ENCODE data around the gene PDCD6IP.
"Not testable (repeated sequence)": the region's sequence is repeated elsewhere in the genome, so short reads cannot be mapped to it uniquely, and the experiment has no call there.

Gene PDCD6IP

DNA sequence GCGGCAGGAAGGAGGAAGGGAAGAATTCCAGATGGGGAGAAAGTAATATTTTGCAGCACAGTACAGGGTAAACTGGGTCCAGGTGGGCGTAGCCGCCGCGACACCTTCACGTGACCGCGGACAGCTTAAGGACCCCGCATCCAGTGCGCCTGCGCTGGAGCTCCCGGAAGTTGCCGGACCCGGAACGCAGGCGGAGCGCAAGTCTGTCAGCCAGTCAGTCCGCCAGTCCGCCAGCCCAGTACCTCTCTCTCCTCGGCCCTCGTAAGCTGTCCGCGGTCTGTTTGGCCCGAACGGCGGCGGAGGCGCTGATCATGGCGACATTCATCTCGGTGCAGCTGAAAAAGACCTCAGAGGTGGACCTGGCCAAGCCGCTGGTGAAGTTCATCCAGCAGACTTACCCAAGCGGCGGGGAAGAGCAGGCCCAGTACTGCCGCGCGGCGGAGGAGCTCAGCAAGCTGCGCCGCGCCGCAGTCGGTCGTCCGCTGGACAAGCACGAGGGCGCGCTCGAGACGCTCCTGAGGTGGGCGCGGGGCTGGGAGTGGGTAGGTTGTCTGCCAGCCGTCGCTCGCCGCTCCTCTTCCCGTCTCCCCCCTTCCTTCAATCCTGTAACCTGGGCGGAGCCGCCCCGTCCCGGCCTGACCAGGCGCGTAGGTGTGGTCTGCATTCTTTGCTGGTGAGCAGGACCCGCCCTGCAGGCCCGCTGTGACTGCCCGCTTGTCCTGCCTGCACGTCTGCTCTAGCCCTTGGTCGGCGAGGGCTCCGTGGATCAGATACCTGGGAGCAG, at the start of gene PDCD6IP:
Gene PDCD6IP (plus strand): TSS at position 213 of the 784 bp plus-strand sequence. CDS start 99 bp downstream, at position 312.
- peak; percentile 53 for DNase-seq

DNA sequence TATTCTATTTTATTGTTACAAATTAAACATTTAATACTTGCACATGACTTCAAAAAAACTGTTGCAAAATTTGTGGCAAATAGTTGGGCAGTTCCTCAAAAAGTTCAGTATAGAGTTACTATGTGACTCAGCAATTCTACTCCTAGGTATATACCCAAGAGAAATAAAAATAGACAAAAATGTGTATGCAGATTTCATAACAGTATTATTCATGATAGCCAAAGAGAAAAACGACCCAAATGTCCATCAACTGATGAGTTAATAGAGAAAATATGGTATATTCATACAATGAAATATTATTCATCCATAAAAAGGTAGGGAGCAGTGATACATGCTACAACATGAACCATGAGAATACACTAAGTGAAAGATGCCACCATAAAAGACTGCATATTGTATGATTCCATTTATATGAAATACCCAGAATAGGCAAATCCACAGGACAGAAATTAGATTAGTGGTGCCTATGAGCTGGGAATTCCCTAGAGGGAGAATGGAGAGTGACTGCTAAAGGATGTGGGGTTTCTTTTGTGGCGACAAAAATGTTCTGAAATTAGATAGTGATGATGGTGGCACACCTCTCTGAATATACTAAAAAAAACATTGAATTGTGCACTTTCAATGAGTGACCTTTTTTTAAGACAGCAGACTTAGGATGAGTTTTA, 48.8 kb upstream of the PDCD6IP start:
- DNase-seq: no peak

DNA sequence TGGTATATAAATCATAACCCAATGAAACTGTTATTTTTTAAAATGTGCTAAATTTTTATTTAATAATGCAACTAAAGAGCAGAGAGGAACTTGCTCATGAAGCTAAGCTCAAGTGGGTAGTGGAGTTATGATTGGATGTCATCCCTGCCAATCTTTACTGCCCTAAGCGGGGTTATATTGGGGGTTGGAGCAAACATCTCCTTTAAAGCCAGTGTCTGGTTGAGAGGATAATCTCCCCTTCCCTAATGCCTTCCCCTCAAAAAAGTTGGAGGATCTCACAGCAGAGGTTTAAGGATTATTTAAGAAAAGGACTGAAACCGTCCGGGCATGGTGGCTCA, 48.2 kb upstream of the PDCD6IP start:
- no peak for DNase-seq

GRCh38 chr3:33751336-33751735, 47.1 kb upstream of the PDCD6IP start:
- no peak for DNase-seq

GRCh38 chr3:33754391-33754790, 44.0 kb upstream of the PDCD6IP start:
- not testable (repeated sequence) for DNase-seq

GRCh38 chr3:33758281-33758680, 40.1 kb upstream of the PDCD6IP start:
- DNase-seq: no peak

DNA sequence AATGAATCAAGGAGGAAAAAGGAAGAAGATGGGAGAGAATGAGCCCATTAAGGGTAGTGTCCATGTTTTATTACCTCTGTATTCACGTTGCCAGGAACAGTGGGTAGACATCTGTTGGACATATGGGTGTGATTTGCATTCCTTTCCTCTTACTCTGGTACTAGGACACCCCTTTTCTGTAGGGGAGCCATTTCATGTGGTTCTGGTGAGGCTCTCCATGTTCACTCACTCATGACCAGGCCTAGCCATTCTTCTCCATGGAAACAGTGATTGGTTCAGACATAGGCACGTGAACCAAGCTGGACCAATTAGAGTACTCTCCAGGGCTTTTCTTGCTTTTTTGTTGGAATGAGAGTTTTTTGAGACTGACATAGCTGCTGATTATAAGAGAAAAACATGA, 39.6 kb upstream of the PDCD6IP start:
- DNase-seq: no peak

- no peak for DNase-seq
Measured at GRCh38 chr3:33768578-33769330, 29.7 kb upstream of the PDCD6IP start.

- DNase-seq: no peak
Measured at GRCh38 chr3:33773637-33774036, 24.8 kb upstream of the PDCD6IP start.

GRCh38 chr3:33775363-33775762, 23.1 kb upstream of the PDCD6IP start:
- DNase-seq: no peak

DNA sequence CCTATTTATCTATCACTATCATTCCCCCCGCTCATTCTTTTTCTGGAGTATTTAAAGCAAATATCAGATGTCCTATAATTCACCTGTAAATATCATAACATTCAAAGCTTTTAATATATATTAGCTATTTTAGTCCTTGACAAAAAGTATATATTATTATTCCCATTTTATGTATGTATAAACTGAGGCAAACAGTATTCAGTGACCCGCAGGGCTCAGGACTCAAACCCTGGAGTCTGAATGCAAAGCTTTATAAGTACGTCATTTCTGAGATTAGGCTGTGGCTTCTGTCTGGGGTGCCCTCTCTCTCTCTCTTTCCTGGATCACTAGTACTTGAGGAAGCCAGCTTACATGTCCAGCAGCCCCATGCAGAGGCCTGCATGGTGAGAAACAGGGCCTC, 20.4 kb upstream of the PDCD6IP start:
- no peak for DNase-seq

DNA sequence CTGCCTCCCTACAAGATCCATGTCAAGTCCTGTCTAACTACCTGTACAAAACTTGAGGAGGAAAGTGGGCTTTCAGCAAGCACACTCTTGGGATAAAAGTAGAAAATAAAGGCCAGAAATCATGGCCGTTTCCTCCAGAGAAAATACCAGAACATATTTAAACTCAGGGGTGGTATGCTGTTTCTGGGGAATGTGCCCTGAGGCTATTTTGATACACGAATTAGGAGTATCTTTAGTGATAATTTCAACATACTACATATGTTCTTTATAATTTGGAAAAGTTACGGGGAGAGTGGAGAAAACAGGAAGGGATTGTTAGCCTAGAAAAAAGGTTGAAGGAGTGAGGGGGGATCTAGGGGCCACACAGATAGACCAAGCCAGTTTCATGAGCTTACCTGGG, 18.7 kb upstream of the PDCD6IP start:
- DNase-seq: no peak

DNA sequence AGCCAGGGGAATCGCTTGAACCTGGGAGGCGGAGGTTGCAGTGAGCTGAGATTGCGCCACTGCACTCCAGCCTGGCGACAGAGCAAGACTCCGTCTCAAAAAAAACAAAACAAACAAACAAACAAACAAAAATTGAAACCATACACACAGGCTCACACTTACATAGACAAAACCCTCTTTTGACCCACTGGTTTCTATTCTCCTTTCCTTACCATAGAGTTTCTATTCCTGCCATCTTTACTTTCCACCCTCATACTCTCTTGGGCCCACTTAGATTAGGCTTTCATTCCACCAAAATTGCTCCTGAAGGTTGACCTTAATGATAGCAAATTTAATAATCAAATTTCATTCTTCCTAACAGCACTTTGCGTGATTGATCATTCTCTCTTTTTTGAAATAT, 17.0 kb upstream of the PDCD6IP start:
- not testable (repeated sequence) for DNase-seq

DNA sequence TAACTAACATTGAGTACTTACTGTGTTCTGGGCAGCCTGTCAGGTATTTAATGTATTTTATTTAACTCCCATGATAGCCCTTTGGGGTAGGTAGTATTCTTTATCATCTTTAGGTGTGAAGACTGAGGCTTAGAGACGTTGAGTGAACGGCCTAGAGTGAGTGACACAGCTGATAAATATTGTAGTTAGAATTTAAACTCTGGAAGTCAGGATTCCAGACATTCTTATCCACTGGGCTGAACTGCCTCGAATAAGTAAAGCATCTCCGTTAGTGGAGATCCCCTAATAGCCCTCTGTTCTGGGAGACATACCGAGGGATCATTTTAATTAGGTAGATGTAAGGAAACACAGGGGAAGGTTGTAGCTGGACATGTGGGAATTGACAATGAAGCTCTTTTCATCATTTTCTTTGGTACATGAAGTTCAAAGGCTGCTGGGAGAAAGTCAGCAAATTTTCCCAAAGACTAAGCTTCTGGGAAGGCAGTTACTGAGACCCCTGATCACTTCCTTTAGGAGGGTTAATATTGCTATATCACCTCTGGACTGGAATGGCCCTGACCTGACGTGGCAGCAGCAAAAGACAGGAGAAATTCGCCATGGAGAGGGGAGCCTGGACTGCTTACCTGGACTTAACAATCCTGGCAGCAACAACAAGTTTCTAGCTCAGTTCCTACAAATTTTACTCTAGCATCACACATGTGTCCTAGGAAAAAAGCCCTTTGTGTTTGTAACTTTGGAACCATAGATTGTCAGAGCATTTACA, 11.7 kb upstream of the PDCD6IP start:
- no peak for DNase-seq

GRCh38 chr3:33787328-33788009, 11.0 kb upstream of the PDCD6IP start:
- DNase-seq: peak; percentile 18

DNA sequence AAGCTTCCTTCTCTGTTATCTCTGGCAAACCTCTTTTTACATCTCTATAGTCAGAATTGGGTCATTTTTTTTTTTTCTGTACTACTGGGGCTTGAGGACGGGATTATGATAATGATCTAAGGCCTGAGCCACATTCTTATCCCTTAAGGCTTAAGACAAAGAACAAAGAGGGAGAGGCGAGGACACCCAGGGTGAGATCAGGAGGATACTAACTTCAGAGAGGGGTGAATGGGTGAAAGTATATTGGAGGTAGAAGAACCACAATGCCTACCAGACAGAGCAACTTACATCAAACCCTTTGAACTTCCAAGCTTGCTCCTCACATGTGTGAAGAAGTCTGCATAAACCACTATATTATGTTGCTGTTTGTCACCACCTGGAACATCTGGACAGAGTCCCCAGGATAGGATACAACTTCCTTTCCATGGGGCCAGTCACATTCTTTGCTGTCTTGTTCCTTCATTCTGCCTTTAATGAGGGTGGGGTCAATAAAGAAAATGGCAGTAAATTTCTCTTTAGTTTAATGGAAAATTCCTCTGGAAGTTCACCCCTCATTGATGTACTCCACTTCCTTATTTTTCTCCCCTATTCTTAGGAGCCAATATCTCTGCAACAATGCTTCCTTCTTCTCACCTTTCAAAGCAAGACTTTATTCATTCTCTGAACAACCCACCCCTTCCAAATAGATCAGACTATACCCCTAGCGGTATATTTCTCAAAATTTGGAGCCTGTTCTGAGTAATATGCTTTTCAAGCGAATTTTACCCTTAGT, 9.1 kb upstream of the PDCD6IP start:
- no peak for DNase-seq

DNA sequence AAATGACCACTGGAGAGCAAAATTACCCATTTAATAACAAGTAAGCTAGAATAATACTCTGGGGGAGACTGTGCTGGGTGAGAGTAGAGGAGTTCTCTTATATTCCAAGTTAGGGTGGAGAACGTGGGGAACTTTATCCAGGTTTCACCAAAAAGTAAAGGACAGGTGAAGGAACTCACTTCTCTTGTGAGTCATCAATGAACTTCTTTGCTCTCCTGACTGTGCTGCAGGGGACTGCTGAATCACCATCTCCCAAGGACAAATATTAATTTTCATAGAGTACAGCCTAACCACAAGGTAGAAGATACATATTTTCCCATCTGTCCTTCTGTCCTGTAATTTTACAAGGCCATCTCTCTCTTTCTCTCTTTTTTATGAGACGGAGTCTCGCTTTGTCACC, 8.3 kb upstream of the PDCD6IP start:
- DNase-seq: no peak

GRCh38 chr3:33791477-33792166, 6.8 kb upstream of the PDCD6IP start:
- no peak for DNase-seq

DNA sequence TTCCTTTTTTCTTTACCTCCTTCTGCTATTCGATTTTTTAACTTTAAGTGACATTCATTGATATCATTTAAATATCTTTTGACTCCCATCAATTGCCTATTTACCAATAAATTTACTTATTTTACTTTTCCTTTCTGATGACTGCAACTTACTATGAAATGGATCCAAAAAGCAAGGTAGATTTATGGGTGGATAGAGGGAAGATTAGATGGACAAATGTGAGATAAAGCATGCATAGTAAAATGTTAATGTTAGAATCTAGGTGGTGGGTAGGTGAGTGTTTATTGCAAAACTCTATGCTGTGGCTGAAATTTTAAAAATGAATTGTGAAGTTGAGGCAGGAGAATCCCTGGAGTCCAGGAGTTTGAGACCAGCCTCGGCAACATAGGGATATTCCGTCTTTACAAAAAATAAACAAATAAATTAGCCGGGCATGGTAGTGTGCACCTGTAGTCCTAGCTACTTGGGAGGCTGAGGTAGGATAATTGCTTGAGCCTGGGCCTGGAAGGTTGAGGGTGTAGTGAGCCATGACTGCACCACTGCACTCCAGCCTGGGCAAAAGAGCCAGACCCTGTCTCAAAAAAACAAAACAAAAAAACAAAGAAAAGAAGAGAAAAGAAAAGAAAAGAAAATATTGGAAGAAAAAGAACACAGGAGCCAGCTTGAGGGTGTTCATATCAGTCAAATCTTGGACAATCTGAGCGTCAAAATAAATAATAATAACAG, 6.1 kb upstream of the PDCD6IP start:
- DNase-seq: no peak

GRCh38 chr3:33795131-33795530, 3.3 kb upstream of the PDCD6IP start:
- DNase-seq: no peak

Measured in DMS79 treated with DMSO at 0.1 percent for 48 hours (cell line).